Stimulated activated CD8-positive, alpha-beta memory T cell treated with anti-CD3 and anti-CD28 coated beads, Interleukin-12 subunit alpha, Interleukin-12 subunit beta, amount 100 ng/mL, for 24 hours (primary cell): ENCODE data around the gene GNPTG.

Experiments used
- DNase-seq: peaks from one replicate; pipeline ENCODE4 v3.0.0-alpha.2; 2020; ENCODE audit errors: extremely low read depth

GNPTG gene

GRCh38 chr16:1351582-1352362 is at the start of gene GNPTG, which contains the start of gene TSR3:
Gene GNPTG, plus strand, starts transcription at chr16:1351931. Its CDS starts 35 bp downstream, at chr16:1351966.
Gene TSR3, minus strand, starts transcription at chr16:1351878. Its CDS starts 74 bp downstream, at chr16:1351804.
- peak; percentile 69 for DNase-seq

GRCh38 chr16:1305823-1306222 is 45.9 kb upstream of the GNPTG start:
- DNase-seq = no peak

- DNase-seq = no peak
Observed at GRCh38 chr16:1306334-1306733, 45.4 kb upstream of the GNPTG start.

- no peak for DNase-seq
Observed at GRCh38 chr16:1308036-1308976, 43.4 kb upstream of the GNPTG start.

DNA sequence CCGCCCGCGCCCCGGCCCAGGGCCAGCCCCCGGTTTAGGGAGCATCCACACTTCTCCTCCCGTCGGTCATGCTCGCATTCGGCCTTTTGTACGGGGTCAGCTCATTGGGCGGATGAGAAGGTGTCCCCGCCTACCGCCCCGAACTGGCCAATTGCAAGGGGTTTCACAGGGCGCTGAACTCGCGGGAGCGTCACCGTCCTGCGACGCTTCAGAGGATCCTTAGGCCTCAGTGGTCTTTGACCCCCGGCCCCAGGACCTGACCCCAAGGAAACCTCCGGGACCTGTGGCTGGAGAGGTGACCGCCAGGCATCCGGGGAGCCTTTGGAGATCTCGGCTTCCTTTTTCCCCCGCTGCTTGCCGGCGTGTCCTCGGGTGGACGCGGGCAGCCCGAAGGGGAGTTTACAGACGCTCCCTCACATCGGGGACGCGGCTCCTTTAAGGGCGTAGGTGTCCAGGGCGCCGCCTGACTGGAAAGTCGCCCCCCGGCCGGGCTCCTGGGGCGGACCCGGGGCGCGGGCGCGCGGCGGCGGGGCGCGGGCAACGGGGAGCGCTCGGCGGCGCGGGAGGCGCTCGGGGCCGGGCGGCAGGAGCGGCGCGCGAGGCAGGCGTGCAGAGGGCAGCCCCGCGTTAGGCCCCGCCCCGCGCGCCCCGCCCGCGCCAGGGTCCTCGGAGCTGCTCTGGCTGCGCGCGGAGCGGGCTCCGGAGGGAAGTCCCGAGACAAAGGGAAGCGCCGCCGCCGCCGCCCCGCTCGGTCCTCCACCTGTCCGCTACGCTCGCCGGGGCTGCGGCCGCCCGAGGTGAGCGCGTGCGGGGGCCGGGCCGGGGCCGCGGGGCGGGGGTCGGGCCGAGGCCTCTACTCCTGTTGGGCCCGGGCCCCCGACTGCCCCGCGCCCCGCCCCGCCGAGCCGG is 42.5 kb upstream of the GNPTG start, which contains the start of gene UBE2I:
Gene UBE2I (plus strand): TSS at position 660 of the 909 bp plus-strand sequence. CDS start 4,395 bp downstream, outside the sequence.
- peak; percentile 89 for DNase-seq

GRCh38 chr16:1309888-1310831 is 41.6 kb upstream of the GNPTG start:
- DNase-seq = peak; percentile 32

GRCh38 chr16:1310832-1311200 is 40.9 kb upstream of the GNPTG start:
- DNase-seq = no peak

- no peak for DNase-seq
Observed at GRCh38 chr16:1311212-1311737, 40.5 kb upstream of the GNPTG start.

DNA sequence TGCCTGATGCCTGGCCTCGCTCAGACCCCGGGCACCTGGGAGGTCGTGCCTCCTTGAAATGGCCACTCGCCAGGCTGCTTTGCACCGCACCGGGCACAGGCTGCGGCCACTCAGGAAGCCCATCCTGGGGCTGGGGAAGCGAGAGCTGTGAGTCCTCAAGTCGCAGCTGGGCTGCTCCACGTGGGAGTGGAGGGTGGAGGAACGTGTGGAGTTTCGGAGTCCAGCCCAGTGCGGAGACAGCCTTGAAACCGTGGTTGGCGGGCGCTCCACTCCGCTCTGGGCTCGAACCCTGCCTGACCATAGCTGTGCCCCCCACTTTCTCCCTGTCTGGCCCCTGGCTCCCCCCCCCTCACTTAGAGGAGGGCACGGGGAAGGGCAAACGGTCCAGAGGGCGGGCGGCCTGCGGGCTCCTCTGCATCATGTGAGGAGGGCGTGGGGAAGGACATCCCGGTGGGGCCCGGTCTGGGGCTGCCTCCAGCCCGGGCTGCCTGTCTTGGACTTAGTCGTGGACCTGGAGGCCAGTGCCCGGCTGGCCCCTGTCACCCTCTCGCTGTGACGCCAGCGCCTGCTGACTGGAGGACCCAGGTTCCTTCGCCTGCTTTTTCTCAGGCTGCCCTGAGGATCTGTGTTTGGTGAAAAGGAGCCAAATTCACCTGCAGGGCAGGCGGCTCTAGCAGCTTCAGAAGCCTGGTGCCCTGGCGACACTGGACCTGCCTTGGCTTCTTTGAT is 39.8 kb upstream of the GNPTG start:
- DNase-seq = no peak

GRCh38 chr16:1312467-1312816 is 39.3 kb upstream of the GNPTG start:
- no peak for DNase-seq

- DNase-seq = no peak
Observed at GRCh38 chr16:1312903-1313302, 38.8 kb upstream of the GNPTG start.

- DNase-seq = no peak
Observed at GRCh38 chr16:1313721-1314369, 37.9 kb upstream of the GNPTG start.

DNA sequence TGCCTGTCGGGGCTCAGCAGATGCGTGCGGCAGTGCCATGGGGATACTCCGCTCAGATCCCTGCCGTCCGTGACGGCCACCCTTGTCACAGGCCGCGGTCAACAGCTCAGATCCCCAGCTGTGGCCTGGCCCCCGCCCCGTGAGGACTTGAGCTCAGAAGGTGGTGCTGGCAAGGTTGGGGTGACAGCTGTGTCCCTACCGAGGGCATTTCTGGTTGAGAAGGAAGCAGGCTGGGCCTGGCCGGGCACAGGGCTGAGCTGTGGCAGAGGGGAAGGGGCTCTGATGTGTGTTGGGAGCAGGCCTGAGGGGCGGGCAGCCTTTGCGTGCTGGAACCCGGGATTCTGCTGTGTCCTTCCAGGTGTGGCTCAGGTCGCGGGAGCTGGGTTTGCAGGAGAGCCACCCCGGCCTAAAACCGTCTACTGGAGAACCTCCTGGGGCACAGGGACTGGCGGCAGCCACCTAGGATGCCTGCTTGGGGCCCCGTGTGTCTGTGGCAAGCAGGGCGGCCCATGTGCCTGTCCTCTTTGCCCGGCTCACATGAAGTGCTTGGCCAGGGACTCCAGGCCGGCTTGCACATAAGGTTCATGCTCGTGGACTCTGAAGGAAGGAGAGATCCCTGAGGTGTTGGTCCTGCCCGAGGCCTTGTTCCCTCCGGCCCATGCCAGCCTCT is 37.2 kb upstream of the GNPTG start:
- DNase-seq = no peak

GRCh38 chr16:1315081-1316032 is 36.4 kb upstream of the GNPTG start:
- no peak for DNase-seq

DNA sequence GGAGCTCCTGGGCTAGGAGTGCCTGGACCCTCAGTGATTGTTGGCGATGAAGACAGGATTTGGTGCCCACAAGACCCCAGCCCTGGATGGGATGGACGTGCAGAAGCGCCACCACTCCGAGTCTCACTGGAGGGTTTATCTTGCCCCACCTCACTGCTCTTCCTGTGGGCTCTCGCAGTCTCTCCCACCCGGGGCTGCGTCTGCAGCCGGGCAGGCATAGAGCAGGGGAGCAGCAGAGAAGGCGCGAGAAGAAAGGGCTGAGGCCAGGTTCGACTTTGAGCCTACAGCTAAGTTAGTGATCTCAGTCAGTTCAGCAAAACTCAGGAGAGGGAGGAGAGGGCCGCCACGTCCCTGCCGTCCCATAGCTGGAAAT is 35.7 kb upstream of the GNPTG start:
- no peak for DNase-seq

DNA sequence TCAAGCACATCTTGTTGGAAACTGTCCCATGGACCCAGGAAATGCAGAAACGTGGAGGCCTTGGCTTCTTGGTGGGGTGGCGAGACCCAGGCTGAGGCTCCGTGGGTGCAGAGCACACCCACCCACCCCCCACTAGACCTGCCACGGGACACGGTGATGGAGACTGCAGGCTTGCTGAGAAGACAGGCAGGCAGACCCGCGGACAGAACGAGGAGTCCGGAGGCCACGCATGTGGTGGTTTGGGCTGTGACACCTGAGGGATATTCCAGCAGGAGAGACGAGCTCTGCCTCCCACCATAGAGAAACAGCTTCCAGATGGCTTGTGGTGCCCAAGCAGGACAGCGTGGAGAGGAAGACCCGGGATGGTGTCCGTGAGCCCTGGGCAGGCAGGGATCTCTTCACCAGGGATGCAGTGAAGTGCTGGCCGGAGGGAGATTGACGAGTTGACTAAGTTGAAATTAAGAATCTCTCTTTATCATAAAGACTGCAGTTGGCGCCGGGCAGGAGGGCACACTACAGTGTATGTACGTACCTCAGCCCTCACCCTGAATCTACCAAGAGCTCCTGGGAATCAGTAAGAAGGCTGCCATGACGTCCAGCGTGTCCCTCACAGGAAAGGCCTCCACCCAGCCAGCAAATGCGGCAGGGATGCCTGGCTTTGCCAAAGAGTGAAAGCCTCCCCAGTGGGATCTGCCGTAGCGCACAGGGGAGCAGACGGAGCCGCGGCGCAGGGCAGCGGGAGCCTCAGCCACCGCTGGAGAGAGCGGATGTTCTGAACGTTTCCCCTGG is 34.1 kb upstream of the GNPTG start:
- no peak for DNase-seq

DNA sequence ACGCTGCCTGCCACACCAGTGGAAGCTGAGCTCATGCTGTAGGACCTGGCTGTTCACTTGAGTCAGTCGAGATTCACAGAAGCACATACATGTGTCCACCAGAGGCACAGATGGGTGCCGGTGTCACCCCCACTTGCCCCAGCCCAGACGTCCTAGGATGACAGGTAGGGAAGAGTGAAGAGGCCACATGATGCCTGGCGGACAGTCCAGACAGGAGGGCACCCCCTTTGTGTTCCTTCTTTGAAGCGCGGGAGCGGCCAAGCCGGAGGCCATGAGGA is 33.5 kb upstream of the GNPTG start:
- no peak for DNase-seq
